ENCODE data around the gene TOR4A.
"Not testable (repeated sequence)": the region's sequence is repeated elsewhere in the genome, so short reads cannot be mapped to it uniquely, and the experiment has no call there.

The TOR4A gene

GRCh38 chr9:137233143-137233980 is 44.2 kb upstream of the TOR4A start:
- no peak for DNase-seq (ENCODE audit: low read depth, low spot score)

GRCh38 chr9:137234055-137234697 is 43.4 kb upstream of the TOR4A start:
- no peak for DNase-seq (ENCODE audit: low read depth, low spot score)
- no CpG with 5 or more reads among the region's 40 CpGs for WGBS (ENCODE audit: insufficient coverage, insufficient read length)

More at GRCh38 chr9:137233143-137233980, 44.2 kb upstream of the TOR4A start:
- no CpG with 5 or more reads among the region's 40 CpGs for WGBS (ENCODE audit: insufficient coverage, insufficient read length)
- H3K4me3 ChIP-seq (ENCODE audit: low read length) = no peak overlapping the region
- H3K9me3 ChIP-seq (ENCODE audit: control insufficient read depth, insufficient read depth, low read length) = no peaks in the 10 kb centered on the region
- no peak overlapping the region for H3K27ac ChIP-seq (ENCODE audit: low read length)
- no peaks in the 10 kb centered on the region for H3K27me3 ChIP-seq (ENCODE audit: control insufficient read depth, insufficient read depth, low read length)
- H3K4me1 ChIP-seq (ENCODE audit: control insufficient read depth, insufficient read depth, low read length) = peaks cover 7% of the 10 kb centered on the region
- H3K36me3 ChIP-seq (ENCODE audit: control insufficient read depth, insufficient read depth, low read length) = no peaks in the 10 kb centered on the region

GRCh38 chr9:137234758-137235423 is 42.6 kb upstream of the TOR4A start:
- H3K36me3 ChIP-seq (ENCODE audit: control insufficient read depth, insufficient read depth, low read length) = no peaks in the 10 kb centered on the region
- no peak overlapping the region for H3K27ac ChIP-seq (ENCODE audit: low read length)
- H3K4me3 ChIP-seq (ENCODE audit: low read length) = no peak overlapping the region
- H3K4me1 ChIP-seq (ENCODE audit: control insufficient read depth, insufficient read depth, low read length) = peaks cover 7% of the 10 kb centered on the region
- WGBS (ENCODE audit: insufficient coverage, insufficient read length) = no CpG with 5 or more reads among the region's 18 CpGs
- H3K9me3 ChIP-seq (ENCODE audit: control insufficient read depth, insufficient read depth, low read length) = no peaks in the 10 kb centered on the region
- DNase-seq (ENCODE audit: low read depth, low spot score) = no peak
- no peaks in the 10 kb centered on the region for H3K27me3 ChIP-seq (ENCODE audit: control insufficient read depth, insufficient read depth, low read length)

More at GRCh38 chr9:137234055-137234697, 43.4 kb upstream of the TOR4A start:
- no peaks in the 10 kb centered on the region for H3K36me3 ChIP-seq (ENCODE audit: control insufficient read depth, insufficient read depth, low read length)
- H3K9me3 ChIP-seq (ENCODE audit: control insufficient read depth, insufficient read depth, low read length) = no peaks in the 10 kb centered on the region
- no peak overlapping the region for H3K4me3 ChIP-seq (ENCODE audit: low read length)
- no peak overlapping the region for H3K27ac ChIP-seq (ENCODE audit: low read length)
- H3K4me1 ChIP-seq (ENCODE audit: control insufficient read depth, insufficient read depth, low read length) = peaks cover 7% of the 10 kb centered on the region
- H3K27me3 ChIP-seq (ENCODE audit: control insufficient read depth, insufficient read depth, low read length) = no peaks in the 10 kb centered on the region

- Histone ChIP-seq H3K9me3 (ENCODE audit: control insufficient read depth, insufficient read depth, low read length) (no peaks in the 10 kb centered on the region), H3K36me3 (ENCODE audit: control insufficient read depth, insufficient read depth, low read length) (no peaks in the 10 kb centered on the region), H3K4me1 (ENCODE audit: control insufficient read depth, insufficient read depth, low read length) (peaks cover 7% of the 10 kb centered on the region), H3K4me3 (ENCODE audit: low read length) (no peak overlapping the region), H3K27me3 (ENCODE audit: control insufficient read depth, insufficient read depth, low read length) (no peaks in the 10 kb centered on the region), H3K27ac (ENCODE audit: low read length) (no peak overlapping the region)
- no peak for DNase-seq (ENCODE audit: low read depth, low spot score)
- WGBS (ENCODE audit: insufficient coverage, insufficient read length) = no CpG with 5 or more reads among the region's 35 CpGs
Observed at GRCh38 chr9:137235424-137236237, 41.9 kb upstream of the TOR4A start.

GRCh38 chr9:137236238-137236935 is 41.1 kb upstream of the TOR4A start:
- Histone ChIP-seq H3K27ac (ENCODE audit: low read length) (no peak overlapping the region), H3K36me3 (ENCODE audit: control insufficient read depth, insufficient read depth, low read length) (no peaks in the 10 kb centered on the region), H3K9me3 (ENCODE audit: control insufficient read depth, insufficient read depth, low read length) (no peaks in the 10 kb centered on the region), H3K27me3 (ENCODE audit: control insufficient read depth, insufficient read depth, low read length) (no peaks in the 10 kb centered on the region), H3K4me3 (ENCODE audit: low read length) (no peak overlapping the region), H3K4me1 (ENCODE audit: control insufficient read depth, insufficient read depth, low read length) (peaks cover 7% of the 10 kb centered on the region)
- no peak for DNase-seq (ENCODE audit: low read depth, low spot score)
- whole genome bisulfite sequencing (ENCODE audit: insufficient coverage, insufficient read length) = no CpG with 5 or more reads among the region's 31 CpGs

GRCh38 chr9:137236936-137237421 is 40.5 kb upstream of the TOR4A start:
- no peak overlapping the region for H3K4me3 ChIP-seq (ENCODE audit: low read length)
- WGBS (ENCODE audit: insufficient coverage, insufficient read length) = no CpG with 5 or more reads among the region's 11 CpGs
- no peaks in the 10 kb centered on the region for H3K27me3 ChIP-seq (ENCODE audit: control insufficient read depth, insufficient read depth, low read length)
- no peak for DNase-seq (ENCODE audit: low read depth, low spot score)
- H3K9me3 ChIP-seq (ENCODE audit: control insufficient read depth, insufficient read depth, low read length) = no peaks in the 10 kb centered on the region
- no peak overlapping the region for H3K27ac ChIP-seq (ENCODE audit: low read length)
- no peaks in the 10 kb centered on the region for H3K36me3 ChIP-seq (ENCODE audit: control insufficient read depth, insufficient read depth, low read length)
- H3K4me1 ChIP-seq (ENCODE audit: control insufficient read depth, insufficient read depth, low read length) = peaks cover 7% of the 10 kb centered on the region

- no peak for DNase-seq (ENCODE audit: low read depth, low spot score)
- Histone ChIP-seq H3K9me3 (ENCODE audit: control insufficient read depth, insufficient read depth, low read length) (no peaks in the 10 kb centered on the region), H3K27ac (ENCODE audit: low read length) (no peak overlapping the region), H3K4me3 (ENCODE audit: low read length) (no peak overlapping the region), H3K36me3 (ENCODE audit: control insufficient read depth, insufficient read depth, low read length) (peaks cover 7% of the 10 kb centered on the region), H3K27me3 (ENCODE audit: control insufficient read depth, insufficient read depth, low read length) (no peaks in the 10 kb centered on the region), H3K4me1 (ENCODE audit: control insufficient read depth, insufficient read depth, low read length) (peaks cover 7% of the 10 kb centered on the region)
- no CpG with 5 or more reads among the region's 13 CpGs for WGBS (ENCODE audit: insufficient coverage, insufficient read length)
Observed at GRCh38 chr9:137237759-137238726, 39.5 kb upstream of the TOR4A start.

- no CpG with 5 or more reads among the region's 27 CpGs for WGBS (ENCODE audit: insufficient coverage, insufficient read length)
Observed at GRCh38 chr9:137239541-137240200, 37.9 kb upstream of the TOR4A start.

More at GRCh38 chr9:137239541-137240200, 37.9 kb upstream of the TOR4A start:
- Histone ChIP-seq H3K36me3 (ENCODE audit: control insufficient read depth, insufficient read depth, low read length) (peaks cover 15% of the 10 kb centered on the region), H3K4me3 (ENCODE audit: low read length) (peak overlapping the region; percentile 81; the same call in 1 of the 2 replicates)
- DNase-seq (ENCODE audit: low read depth, low spot score); H3K9me3 ChIP-seq (ENCODE audit: control insufficient read depth, insufficient read depth, low read length); H3K4me1 ChIP-seq (ENCODE audit: control insufficient read depth, insufficient read depth, low read length); H3K27me3 ChIP-seq (ENCODE audit: control insufficient read depth, insufficient read depth, low read length); H3K27ac ChIP-seq (ENCODE audit: low read length): not testable (repeated sequence)
